HL-60 (cell line): ENCODE measurements around the gene RFC2.

Experiments used
- DNase-seq, 2 experiments: peaks; one replicate each; pipeline ENCODE4 v3.0.0-alpha.2; 2010 to 2020; ENCODE audit warnings: low read depth in 1 of 2, low spot score in 1 of 2
- H3K27ac ChIP-seq: fragments of 250-450 bp; sonication (Bioruptor Pico); replicated peaks from 2 replicates; pipeline ENCODE4 v1.5.1; 2020; ENCODE audit warnings: mild to moderate bottlenecking, moderate library complexity
- H3K27me3 ChIP-seq: fragments of 250-450 bp; sonication (Bioruptor Pico); 2 replicates; pipeline ENCODE4 v1.5.1; 2021; ENCODE audit warnings: mild to moderate bottlenecking, moderate library complexity; ENCODE audit not compliant: insufficient read depth, poor library complexity, severe bottlenecking
- H3K4me3 ChIP-seq: replicated peaks from 2 replicates; pipeline ENCODE4 v1.5.1; 2011; ENCODE audit warnings: mild to moderate bottlenecking, control low read depth, low read length; ENCODE audit not compliant: insufficient read depth
- GABPA ChIP-seq: IDR thresholded peaks from 2 replicates; pipeline ENCODE4 v1.6.1; 2012; ENCODE audit warnings: low read depth
- POLR2AphosphoS5 ChIP-seq: IDR thresholded peaks from 2 replicates; pipeline ENCODE4 v1.6.1; 2012; ENCODE audit warnings: low read depth
- SPI1 ChIP-seq: IDR thresholded peaks from 2 replicates; pipeline ENCODE4 v1.6.1; 2012; ENCODE audit warnings: low read depth, mild to moderate bottlenecking, borderline replicate concordance
- TF ChIP-seq, protein P1 (sequence below): IDR thresholded peaks from one replicate; pipeline ENCODE4 v1.5.1; 2011; ENCODE audit warnings: low read length, control low read depth, inconsistent platforms; ENCODE audit not compliant: insufficient read depth
- TF ChIP-seq, protein P2 (sequence below): IDR thresholded peaks from 2 replicates; pipeline ENCODE4 v1.6.1; 2012; ENCODE audit warnings: low read depth; ENCODE audit not compliant: insufficient replicate concordance

RFC2 gene

DNA sequence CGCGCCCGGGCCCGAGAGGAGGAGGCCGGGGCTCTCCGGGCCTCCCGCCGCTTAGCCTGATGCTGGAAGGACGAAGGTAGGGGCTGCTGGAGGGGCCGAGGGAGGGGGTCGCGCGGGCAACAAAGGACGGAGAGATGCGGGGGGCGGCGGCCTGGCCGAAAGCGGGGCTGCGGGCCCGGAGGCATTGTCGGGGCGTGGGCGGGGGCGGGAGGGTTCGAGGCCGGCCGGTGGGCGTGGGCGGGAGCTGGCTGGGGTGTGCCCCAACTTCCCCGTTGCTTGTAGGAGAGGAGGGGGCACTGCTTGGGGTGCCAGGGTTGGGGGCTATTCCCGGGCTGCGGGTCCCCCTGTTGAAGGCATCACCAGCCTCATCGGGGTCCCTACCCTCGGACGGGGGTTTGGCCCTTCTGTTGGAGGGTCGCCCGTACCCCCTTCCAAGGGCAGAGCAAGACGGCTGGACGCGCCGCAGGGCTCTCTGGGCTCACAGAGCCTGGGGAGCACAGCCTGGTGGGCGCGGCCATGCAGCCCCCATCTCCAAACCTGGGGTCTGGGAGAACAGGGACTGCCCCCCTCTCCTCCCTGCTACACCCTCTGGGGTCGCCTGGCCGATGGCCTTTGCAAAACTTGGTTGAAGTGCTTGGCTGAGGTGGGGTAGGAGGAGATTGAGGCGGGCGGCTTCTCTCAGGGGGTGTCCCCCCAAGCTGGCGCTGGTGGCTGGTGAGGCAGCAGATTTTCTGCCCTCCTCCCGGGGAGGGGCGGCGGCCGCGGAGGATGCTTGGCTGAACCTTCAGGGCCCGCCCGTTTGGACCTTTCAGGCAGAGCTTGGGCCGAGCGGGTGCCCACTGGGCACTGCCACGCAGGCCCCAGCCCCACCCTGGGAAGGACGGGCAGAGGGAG lies 35.7 kb upstream of the RFC2 start:
- peak overlapping the region; percentile 53 for H3K4me3 ChIP-seq
- no peak for DNase-seq
- TF ChIP-seq, protein P1, sequence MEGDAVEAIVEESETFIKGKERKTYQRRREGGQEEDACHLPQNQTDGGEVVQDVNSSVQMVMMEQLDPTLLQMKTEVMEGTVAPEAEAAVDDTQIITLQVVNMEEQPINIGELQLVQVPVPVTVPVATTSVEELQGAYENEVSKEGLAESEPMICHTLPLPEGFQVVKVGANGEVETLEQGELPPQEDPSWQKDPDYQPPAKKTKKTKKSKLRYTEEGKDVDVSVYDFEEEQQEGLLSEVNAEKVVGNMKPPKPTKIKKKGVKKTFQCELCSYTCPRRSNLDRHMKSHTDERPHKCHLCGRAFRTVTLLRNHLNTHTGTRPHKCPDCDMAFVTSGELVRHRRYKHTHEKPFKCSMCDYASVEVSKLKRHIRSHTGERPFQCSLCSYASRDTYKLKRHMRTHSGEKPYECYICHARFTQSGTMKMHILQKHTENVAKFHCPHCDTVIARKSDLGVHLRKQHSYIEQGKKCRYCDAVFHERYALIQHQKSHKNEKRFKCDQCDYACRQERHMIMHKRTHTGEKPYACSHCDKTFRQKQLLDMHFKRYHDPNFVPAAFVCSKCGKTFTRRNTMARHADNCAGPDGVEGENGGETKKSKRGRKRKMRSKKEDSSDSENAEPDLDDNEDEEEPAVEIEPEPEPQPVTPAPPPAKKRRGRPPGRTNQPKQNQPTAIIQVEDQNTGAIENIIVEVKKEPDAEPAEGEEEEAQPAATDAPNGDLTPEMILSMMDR, result no peak
- TF ChIP-seq, protein P2, sequence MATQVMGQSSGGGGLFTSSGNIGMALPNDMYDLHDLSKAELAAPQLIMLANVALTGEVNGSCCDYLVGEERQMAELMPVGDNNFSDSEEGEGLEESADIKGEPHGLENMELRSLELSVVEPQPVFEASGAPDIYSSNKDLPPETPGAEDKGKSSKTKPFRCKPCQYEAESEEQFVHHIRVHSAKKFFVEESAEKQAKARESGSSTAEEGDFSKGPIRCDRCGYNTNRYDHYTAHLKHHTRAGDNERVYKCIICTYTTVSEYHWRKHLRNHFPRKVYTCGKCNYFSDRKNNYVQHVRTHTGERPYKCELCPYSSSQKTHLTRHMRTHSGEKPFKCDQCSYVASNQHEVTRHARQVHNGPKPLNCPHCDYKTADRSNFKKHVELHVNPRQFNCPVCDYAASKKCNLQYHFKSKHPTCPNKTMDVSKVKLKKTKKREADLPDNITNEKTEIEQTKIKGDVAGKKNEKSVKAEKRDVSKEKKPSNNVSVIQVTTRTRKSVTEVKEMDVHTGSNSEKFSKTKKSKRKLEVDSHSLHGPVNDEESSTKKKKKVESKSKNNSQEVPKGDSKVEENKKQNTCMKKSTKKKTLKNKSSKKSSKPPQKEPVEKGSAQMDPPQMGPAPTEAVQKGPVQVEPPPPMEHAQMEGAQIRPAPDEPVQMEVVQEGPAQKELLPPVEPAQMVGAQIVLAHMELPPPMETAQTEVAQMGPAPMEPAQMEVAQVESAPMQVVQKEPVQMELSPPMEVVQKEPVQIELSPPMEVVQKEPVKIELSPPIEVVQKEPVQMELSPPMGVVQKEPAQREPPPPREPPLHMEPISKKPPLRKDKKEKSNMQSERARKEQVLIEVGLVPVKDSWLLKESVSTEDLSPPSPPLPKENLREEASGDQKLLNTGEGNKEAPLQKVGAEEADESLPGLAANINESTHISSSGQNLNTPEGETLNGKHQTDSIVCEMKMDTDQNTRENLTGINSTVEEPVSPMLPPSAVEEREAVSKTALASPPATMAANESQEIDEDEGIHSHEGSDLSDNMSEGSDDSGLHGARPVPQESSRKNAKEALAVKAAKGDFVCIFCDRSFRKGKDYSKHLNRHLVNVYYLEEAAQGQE, result no peak
- no peak for TF ChIP-seq SPI1
- no peak overlapping the region for H3K27ac ChIP-seq
- no peaks in the 10 kb centered on the region for H3K27me3 ChIP-seq

DNA sequence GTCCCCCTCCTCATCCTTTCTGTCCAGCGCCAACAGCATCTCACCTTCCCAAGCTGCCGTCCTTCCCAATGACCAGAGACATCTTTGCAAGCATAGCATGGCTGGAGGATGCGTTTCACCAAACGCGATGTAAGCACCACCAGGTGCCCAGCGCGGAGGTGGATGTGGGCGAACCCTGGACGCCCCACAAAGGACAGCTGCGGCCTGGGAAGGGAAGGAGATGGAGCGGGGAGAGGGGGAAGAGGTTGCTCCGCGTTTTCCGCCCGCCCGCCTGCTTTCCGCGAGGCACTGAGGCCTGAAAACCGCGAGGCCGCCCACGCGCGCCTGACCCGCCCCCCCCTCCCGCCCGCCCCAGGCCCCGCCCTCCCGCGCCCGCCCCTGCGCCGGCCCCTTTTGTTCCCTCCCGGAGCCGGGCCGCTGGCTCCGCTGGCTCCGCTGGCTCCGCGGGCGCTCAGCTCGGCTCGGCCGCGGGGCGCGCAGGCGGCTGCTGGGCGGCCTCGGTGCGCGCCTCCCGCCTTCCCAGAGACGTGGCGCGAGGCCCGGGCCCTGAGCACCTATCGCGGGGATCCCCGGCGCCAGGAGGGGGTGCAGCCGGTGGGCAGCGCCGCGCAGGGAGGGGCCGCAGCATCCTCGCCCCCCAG lies 34.9 kb upstream of the RFC2 start, which contains the start of gene CLIP2:
Gene CLIP2, plus strand, starts transcription at position 390 of the 641 bp plus-strand sequence. CDS start 28,140 bp downstream, outside the sequence.
- TF ChIP-seq SPI1, result no peak
- TF ChIP-seq, protein P1, result no peak
- no peak for TF ChIP-seq POLR2AphosphoS5
- no peak for TF ChIP-seq GABPA
- TF ChIP-seq, protein P2, result no peak
- Histone ChIP-seq H3K27me3 (no peaks in the 10 kb centered on the region), H3K4me3 (peak within 1 kb of the TSS; percentile 53), H3K27ac (no peak within 1 kb of the TSS)
- peak; percentile 68 to 73 for DNase-seq

DNA sequence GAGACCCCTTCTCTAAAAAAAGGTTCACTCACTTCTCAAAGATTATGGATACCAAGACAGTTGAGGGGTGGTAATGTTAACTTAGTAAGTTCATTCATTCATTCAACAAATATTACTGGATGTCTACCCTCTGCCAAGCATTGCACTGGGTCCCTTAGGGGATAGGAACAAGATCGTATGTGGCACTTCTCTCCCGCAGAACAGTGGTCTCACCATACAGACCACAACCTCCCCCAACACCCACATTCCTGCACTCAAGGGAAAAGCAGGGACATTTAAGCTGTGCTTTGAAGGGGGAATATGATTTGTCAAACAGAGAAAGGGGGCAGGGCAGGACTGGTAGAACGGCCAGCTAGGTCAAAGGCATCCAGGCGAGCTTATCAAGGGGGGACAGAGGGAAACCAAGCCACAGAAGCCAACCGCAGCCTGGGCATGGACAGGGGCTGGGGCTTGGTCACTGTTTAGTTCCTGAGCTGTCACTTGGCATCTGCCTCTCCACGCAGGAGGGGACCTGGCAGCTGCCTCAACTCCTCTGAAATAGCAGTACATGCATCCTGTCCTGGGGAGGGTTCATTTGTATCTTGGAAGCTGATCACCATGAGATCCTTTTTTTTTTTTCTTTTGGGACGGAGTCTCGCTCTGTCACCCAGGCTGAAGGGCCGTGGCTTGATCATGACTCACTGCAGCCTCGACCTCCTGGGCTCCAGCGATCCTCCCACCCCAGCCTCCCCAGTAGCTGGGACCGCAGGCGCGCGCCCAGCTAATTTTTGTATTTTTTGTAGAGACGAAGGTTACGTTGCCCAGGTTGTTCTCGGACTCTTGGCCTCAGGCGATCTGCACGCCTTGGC lies 34.1 kb upstream of the RFC2 start:
- Histone ChIP-seq H3K27me3 (no peaks in the 10 kb centered on the region), H3K4me3 (no peak overlapping the region), H3K27ac (no peak overlapping the region)
- TF ChIP-seq SPI1, result no peak
- no peak for DNase-seq
